Erythroblast (primary cell): ENCODE data around the gene MYO1B.

Source experiments
- GATA1 ChIP-seq: IDR thresholded peaks from 2 replicates; pipeline ENCODE4 v1.6.1; 2011; ENCODE audit warnings: low read depth, mild to moderate bottlenecking, control low read depth, low read length, moderate library complexity
- POLR2A ChIP-seq: IDR thresholded peaks from 2 replicates; pipeline ENCODE4 v1.6.1; 2011; ENCODE audit warnings: mild to moderate bottlenecking, low read length

DNA sequence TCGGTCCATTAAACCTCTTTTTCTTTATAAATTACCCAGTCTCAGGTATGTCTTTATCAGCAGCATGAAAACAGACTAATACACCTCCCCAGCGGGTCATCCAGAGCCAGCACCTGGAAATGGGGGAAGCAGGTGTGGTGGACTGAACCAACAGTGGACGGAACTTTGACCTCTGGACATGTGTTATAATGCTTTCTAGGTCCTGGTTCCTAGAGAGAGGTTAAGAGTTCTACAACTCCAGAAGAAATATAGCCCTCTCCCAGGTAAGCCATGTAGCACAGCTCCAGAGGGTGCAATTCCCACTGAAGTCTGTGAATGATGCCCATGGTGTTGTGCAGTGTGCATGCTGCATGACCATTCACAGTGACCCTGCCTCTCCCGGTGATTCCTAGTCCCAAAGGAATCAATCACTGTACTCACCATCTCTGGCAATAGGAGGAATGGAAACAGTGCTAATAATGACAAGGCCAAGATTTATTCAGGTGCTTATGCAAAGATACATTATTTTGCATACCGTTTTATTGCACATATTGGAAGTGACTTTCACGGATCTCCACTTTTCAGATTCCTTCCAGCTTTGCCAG lies 45.2 kb upstream of the MYO1B start:
- TF ChIP-seq POLR2A (no peak), GATA1 (no peak)
